RWPE2 (cell line): ENCODE measurements around the gene CA10.
A peak's percentile ranks its signal among the peaks of the same experiment; 100 is the strongest.

Source experiments
- ATAC-seq: fragments of 200-7000 bp; cut with Tn5 transposase; 3 replicates; pipeline ENCODE4 v1.9.1; 2021; ENCODE audit warnings: low read depth
- DNase-seq: peaks from one replicate; pipeline ENCODE4 v3.0.0-alpha.2; 2020; ENCODE audit warnings: low spot score
- H3K27ac ChIP-seq: fragments of 450-650 bp; 2 replicates; pipeline ENCODE4 v1.5.1; 2017; ENCODE audit warnings: mild to moderate bottlenecking; ENCODE audit not compliant: poor library complexity, severe bottlenecking
- H3K27me3 ChIP-seq: fragments of 250-450 bp; sonication (Bioruptor Pico); 2 replicates; pipeline ENCODE4 v1.5.1; 2021; ENCODE audit warnings: mild to moderate bottlenecking, moderate library complexity; ENCODE audit not compliant: insufficient read depth, poor library complexity, severe bottlenecking
- H3K36me3 ChIP-seq: fragments of 250-450 bp; sonication (Bioruptor Pico); 2 replicates; pipeline ENCODE4 v1.5.1; 2020; ENCODE audit warnings: low read depth, mild to moderate bottlenecking, moderate library complexity
- H3K4me1 ChIP-seq: fragments of 250-450 bp; sonication (Bioruptor Pico); 2 replicates; pipeline ENCODE4 v1.5.1; 2021; ENCODE audit warnings: mild to moderate bottlenecking, moderate library complexity; ENCODE audit not compliant: insufficient read depth, poor library complexity, severe bottlenecking
- H3K4me3 ChIP-seq: fragments of 250-450 bp; sonication (Bioruptor Pico); 2 replicates; pipeline ENCODE4 v1.5.1; 2021; ENCODE audit warnings: mild to moderate bottlenecking, moderate library complexity; ENCODE audit not compliant: severe bottlenecking
- H3K9me3 ChIP-seq: fragments of 250-450 bp; sonication (Bioruptor Pico); 2 replicates; pipeline ENCODE4 v1.5.1; 2021; ENCODE audit warnings: mild to moderate bottlenecking, moderate library complexity; ENCODE audit not compliant: severe bottlenecking
- CTCF ChIP-seq: fragments of 450-650 bp; IDR thresholded peaks from one replicate; pipeline ENCODE4 v1.5.1; 2017; ENCODE audit warnings: mild to moderate bottlenecking, moderate library complexity; ENCODE audit not compliant: poor library complexity, severe bottlenecking

CA10 gene

DNA sequence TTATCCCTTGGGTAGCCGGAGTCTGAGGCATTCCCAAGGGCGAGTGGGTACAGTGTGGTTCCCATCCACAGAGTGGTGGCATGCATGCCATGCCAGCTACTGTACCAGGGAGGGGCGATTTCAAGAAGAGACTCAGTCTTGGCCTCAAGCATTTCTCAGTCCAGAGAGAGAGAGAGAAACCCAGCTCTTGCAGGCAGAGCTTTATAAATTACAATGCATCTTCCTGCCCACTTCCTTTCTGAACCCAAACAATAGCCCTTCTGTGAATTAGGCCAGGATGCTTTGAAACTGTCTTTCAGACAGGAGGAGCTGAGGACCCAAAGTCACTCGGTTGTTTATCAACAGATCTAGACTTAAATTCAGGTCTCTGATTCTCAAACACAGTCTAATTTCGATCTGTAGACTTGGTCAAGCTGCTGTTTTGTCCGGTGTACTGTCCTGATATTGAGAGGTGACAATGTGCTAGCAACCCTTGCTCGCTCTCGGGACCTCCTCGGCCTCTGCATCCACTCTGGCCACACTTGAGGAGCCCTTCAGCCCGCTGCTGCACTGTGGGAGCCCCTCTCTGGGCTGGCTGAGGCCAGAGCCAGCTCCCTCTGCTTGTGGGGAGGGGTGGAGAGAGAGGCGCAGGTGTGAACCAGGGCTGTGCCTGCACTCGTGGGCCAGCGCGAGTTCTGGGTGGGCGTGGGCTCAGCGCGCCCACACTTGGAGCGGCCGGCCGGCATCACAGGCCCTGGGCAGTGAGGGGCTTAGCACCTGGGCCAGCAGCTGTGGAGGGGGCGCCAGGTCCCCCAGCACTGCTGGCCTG, 490.2 kb downstream of the CA10 start:
- ATAC-seq (no peak), DNase-seq (no peak)
- Histone ChIP-seq H3K4me3 (no peak overlapping the region), H3K27me3 (peaks cover 5% of the 10 kb centered on the region), H3K4me1 (no peaks in the 10 kb centered on the region), H3K36me3 (no peaks in the 10 kb centered on the region), H3K27ac (no peak overlapping the region), H3K9me3 (no peaks in the 10 kb centered on the region)
- no peak for TF ChIP-seq CTCF

GRCh38 chr17:51667706-51668083, 490.8 kb downstream of the CA10 start:
- Histone ChIP-seq H3K36me3 (no peaks in the 10 kb centered on the region), H3K9me3 (no peaks in the 10 kb centered on the region), H3K4me1 (no peaks in the 10 kb centered on the region), H3K27me3 (peaks cover 5% of the 10 kb centered on the region), H3K4me3 (no peak overlapping the region), H3K27ac (no peak overlapping the region)
- ATAC-seq, result no peak
- DNase-seq, result no peak
- no peak for TF ChIP-seq CTCF

GRCh38 chr17:51666971-51667705, 491.4 kb downstream of the CA10 start:
- ATAC-seq, result 0 out of 3 replicates have a peak, but pooled peaks have one; percentile 40

GRCh38 chr17:51662204-51663056, 496.1 kb downstream of the CA10 start:
- no peak for TF ChIP-seq CTCF
- Histone ChIP-seq H3K27me3 (peaks cover 9% of the 10 kb centered on the region), H3K9me3 (no peaks in the 10 kb centered on the region), H3K4me3 (no peak overlapping the region), H3K36me3 (no peaks in the 10 kb centered on the region), H3K4me1 (no peaks in the 10 kb centered on the region), H3K27ac (no peak overlapping the region)
- ATAC-seq, result no peak
- no peak for DNase-seq

More at GRCh38 chr17:51666971-51667705, 491.4 kb downstream of the CA10 start:
- DNase-seq, result no peak
- Histone ChIP-seq H3K4me3 (no peak overlapping the region), H3K36me3 (no peaks in the 10 kb centered on the region), H3K27ac (no peak overlapping the region), H3K4me1 (no peaks in the 10 kb centered on the region), H3K27me3 (peaks cover 5% of the 10 kb centered on the region), H3K9me3 (no peaks in the 10 kb centered on the region)
- no peak for TF ChIP-seq CTCF
